Measurements from ENCODE around the gene SALL4.

DNA sequence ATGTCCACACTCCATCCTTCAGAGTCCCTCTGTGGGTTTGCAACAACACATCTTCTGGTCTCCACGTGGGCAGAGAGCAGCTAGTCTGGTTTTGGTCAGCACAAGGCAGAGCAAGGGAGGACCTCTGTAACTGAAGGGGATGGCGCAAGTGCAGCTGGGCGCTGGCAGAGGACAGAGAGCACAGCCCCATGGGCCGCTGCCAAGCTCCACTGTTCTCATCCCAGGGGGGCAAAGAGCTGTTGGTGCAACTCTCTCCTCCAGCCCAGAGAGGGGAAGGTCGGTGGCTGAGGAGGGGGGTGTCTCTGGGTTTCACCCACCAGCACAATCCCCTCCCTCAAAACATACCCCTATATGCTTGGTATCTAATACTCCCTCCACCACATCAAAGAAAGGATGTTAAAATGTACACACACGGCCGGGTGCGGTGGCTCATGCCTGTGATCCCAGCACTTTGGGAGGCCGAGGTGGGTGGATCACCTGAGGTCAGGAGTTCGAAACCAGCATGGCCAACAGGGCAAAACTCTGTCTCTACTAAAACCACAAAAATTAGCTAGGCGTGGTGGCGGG is 43.3 kb downstream of the SALL4 start:
- TF ChIP-seq, protein P1, sequence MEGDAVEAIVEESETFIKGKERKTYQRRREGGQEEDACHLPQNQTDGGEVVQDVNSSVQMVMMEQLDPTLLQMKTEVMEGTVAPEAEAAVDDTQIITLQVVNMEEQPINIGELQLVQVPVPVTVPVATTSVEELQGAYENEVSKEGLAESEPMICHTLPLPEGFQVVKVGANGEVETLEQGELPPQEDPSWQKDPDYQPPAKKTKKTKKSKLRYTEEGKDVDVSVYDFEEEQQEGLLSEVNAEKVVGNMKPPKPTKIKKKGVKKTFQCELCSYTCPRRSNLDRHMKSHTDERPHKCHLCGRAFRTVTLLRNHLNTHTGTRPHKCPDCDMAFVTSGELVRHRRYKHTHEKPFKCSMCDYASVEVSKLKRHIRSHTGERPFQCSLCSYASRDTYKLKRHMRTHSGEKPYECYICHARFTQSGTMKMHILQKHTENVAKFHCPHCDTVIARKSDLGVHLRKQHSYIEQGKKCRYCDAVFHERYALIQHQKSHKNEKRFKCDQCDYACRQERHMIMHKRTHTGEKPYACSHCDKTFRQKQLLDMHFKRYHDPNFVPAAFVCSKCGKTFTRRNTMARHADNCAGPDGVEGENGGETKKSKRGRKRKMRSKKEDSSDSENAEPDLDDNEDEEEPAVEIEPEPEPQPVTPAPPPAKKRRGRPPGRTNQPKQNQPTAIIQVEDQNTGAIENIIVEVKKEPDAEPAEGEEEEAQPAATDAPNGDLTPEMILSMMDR (conservative IDR thresholded peaks at IDR 0.05 in 1 of 2, IDR thresholded peaks at IDR 0.05 in 1 of 2; ENCODE audit: low read depth in 1 of 2, low read length in 2 of 2): no peak
- no peak for TF ChIP-seq EZH2 (IDR thresholded peaks at IDR 0.05; ENCODE audit: low read length, missing control alignments)
